H1 (cell line): ENCODE results near the gene UFSP1. TPM values are rescaled to one million over a fixed set of nuclear protein-coding genes. Genes with fewer than 3 reads are reported as not detected.

ENCODE experiments used
- CTCF ChIA-PET: fragments of 300-600 bp; sonication (Branson Sonifier 250); formaldehyde crosslinking; loops from one replicate; lab custom pipeline; 2021; ENCODE audit not compliant: partially characterized antibody; lab: Charles Lee
- POLR2A ChIA-PET: fragments of 300-600 bp; sonication (Branson Sonifier 250); formaldehyde crosslinking; loops from one replicate; lab custom pipeline; 2021; ENCODE audit warnings: inconsistent platforms; ENCODE audit not compliant: partially characterized antibody; lab: Charles Lee
- DNase-seq, 2 experiments: peaks; one replicate each; pipeline versions ENCODE4 v3.0.0 to v3.0.0-alpha.2; 2010 to 2022; ENCODE audit warnings: low spot score in 2 of 2, low read depth in 1 of 2, mixed read lengths in 1 of 2
- FAIRE-seq: peaks from 2 replicates; lab custom pipeline; 2011; peaks lifted over from hg19 to GRCh38; lab: Jason Lieb, UNC
- H2AFZ ChIP-seq: 2 replicates; pipeline ENCODE4 v1.8.1; 2012; ENCODE audit warnings: low read length, inconsistent platforms
- H2AK5ac ChIP-seq: 2 replicates; pipeline ENCODE4 v1.6.1; 2013; ENCODE audit warnings: low read depth, low read length
- H2BK120ac ChIP-seq: replicated peaks from 2 replicates; pipeline ENCODE3; 2013; ENCODE audit warnings: low read depth, low read length, inconsistent platforms
- H2BK12ac ChIP-seq: 2 replicates; pipeline ENCODE4 v1.6.1; 2013; ENCODE audit warnings: low read depth, low read length
- H2BK15ac ChIP-seq: 2 replicates; pipeline ENCODE4 v1.6.1; 2013; ENCODE audit warnings: low read length
- H2BK20ac ChIP-seq: 2 replicates; pipeline ENCODE4 v1.6.1; 2013; ENCODE audit warnings: low read length
- H2BK5ac ChIP-seq: 2 replicates; pipeline ENCODE4 v1.6.1; 2013; ENCODE audit warnings: low read depth, low read length
- H3K14ac ChIP-seq: 2 replicates; pipeline ENCODE4 v1.6.1; 2013; ENCODE audit warnings: inconsistent platforms; ENCODE audit not compliant: insufficient read length
- H3K18ac ChIP-seq: 2 replicates; pipeline ENCODE4 v1.6.1; 2013; ENCODE audit warnings: low read length; ENCODE audit errors: extremely low read depth
- H3K23ac ChIP-seq: 2 replicates; pipeline ENCODE4 v1.6.1; 2013; ENCODE audit warnings: inconsistent platforms; ENCODE audit not compliant: insufficient read length
- H3K23me2 ChIP-seq: 2 replicates; pipeline ENCODE4 v1.6.1; 2013; ENCODE audit warnings: low read depth, low read length
- H3K27ac ChIP-seq: 2 replicates; pipeline ENCODE4 v1.6.1; 2011; ENCODE audit warnings: low read depth, low read length, inconsistent platforms
- H3K27me3 ChIP-seq, 4 experiments: replicated peaks in 1 of 4; 1 replicate in 1 of 4; 2 replicates in 3 of 4; pipeline versions ENCODE4 v1.6.1 to v1.8.1; 2011 to 2013; ENCODE audit warnings: low read length in 3 of 4, mild to moderate bottlenecking in 3 of 4, inconsistent platforms in 2 of 4, mixed read lengths in 2 of 4, moderate library complexity in 1 of 4; ENCODE audit not compliant: control insufficient read depth in 3 of 4, insufficient read depth in 3 of 4; ENCODE audit errors: extremely low read depth in 1 of 4
- H3K36me3 ChIP-seq, 4 experiments: 2 replicates each; pipeline versions ENCODE4 v1.6.1 to v1.8.1; 2011 to 2013; ENCODE audit warnings: mild to moderate bottlenecking in 4 of 4, low read length in 3 of 4, moderate library complexity in 2 of 4, control low read depth in 1 of 4, inconsistent platforms in 1 of 4; ENCODE audit not compliant: insufficient read depth in 4 of 4, control insufficient read depth in 2 of 4
- H3K4ac ChIP-seq: replicated peaks from 2 replicates; pipeline ENCODE3; 2013; ENCODE audit warnings: low read length, low read depth, mixed read lengths, inconsistent platforms; ENCODE audit not compliant: insufficient read length
- H3K4me1 ChIP-seq, 4 experiments: replicated peaks in 1 of 4; 1 replicate in 1 of 4; 2 replicates in 3 of 4; pipeline versions ENCODE4 v1.6.1 to v1.8.1; 2011 to 2013; ENCODE audit warnings: low read length in 3 of 4, inconsistent platforms in 2 of 4, mixed read lengths in 1 of 4; ENCODE audit not compliant: insufficient read depth in 4 of 4, control insufficient read depth in 3 of 4
- H3K4me2 ChIP-seq, 2 experiments: 2 replicates each; pipeline versions ENCODE4 v1.6.1 to v1.8.1; 2011 to 2013; ENCODE audit warnings: low read depth in 2 of 2, low read length in 2 of 2, control low read depth in 1 of 2, inconsistent platforms in 1 of 2, mild to moderate bottlenecking in 1 of 2; ENCODE audit not compliant: insufficient read depth in 1 of 2
- H3K4me3 ChIP-seq, 4 experiments: fragments of 200-600, 300-600 bp in 1 of 4; sonication (generic), shearing (Covaris generic), sonication (Bioruptor Twin) in 1 of 4; 2 replicates each; pipeline versions ENCODE4 v1.5.1 to v1.8.1; 2011 to 2016; ENCODE audit warnings: low read length in 4 of 4, low read depth in 3 of 4, control low read depth in 2 of 4, inconsistent platforms in 2 of 4, mild to moderate bottlenecking in 2 of 4, mixed read lengths in 1 of 4, moderate library complexity in 1 of 4; ENCODE audit not compliant: insufficient read depth in 2 of 4; ENCODE audit errors: extremely low read depth in 1 of 4
- H3K56ac ChIP-seq: replicated peaks from 2 replicates; pipeline ENCODE3; 2013; ENCODE audit warnings: low read depth, mild to moderate bottlenecking, mixed read lengths, low read length, inconsistent platforms; ENCODE audit not compliant: insufficient read length
- H3K79me1 ChIP-seq: 2 replicates; pipeline ENCODE4 v1.6.1; 2013; ENCODE audit warnings: low read depth, low read length, control low read depth
- H3K79me2 ChIP-seq, 2 experiments: 2 replicates each; pipeline versions ENCODE4 v1.6.1 to v1.8.1; 2012 to 2013; ENCODE audit warnings: low read length in 2 of 2, mild to moderate bottlenecking in 2 of 2, inconsistent platforms in 1 of 2; ENCODE audit not compliant: insufficient read depth in 2 of 2, control insufficient read depth in 1 of 2
- H3K9ac ChIP-seq, 4 experiments: replicated peaks in 1 of 4; 1 replicate in 1 of 4; 2 replicates in 3 of 4; pipeline versions ENCODE4 v1.6.1 to v1.8.1; 2011 to 2013; ENCODE audit warnings: low read depth in 3 of 4, low read length in 3 of 4, control low read depth in 2 of 4, mild to moderate bottlenecking in 2 of 4, moderate library complexity in 2 of 4, inconsistent platforms in 1 of 4; ENCODE audit errors: extremely low read depth in 1 of 4
- H3K9me3 ChIP-seq, 2 experiments: 2 replicates each; pipeline versions ENCODE4 v1.6.1 to v1.8.1; 2012 to 2013; ENCODE audit warnings: mild to moderate bottlenecking in 2 of 2, moderate library complexity in 2 of 2, control low read depth in 1 of 2, inconsistent platforms in 1 of 2, low read depth in 1 of 2, low read length in 1 of 2, mixed read lengths in 1 of 2; ENCODE audit not compliant: insufficient read depth in 2 of 2
- H4K20me1 ChIP-seq, 2 experiments: replicated peaks in 1 of 2; 2 replicates each; pipeline versions ENCODE3 to v1.8.1; 2011 to 2013; ENCODE audit warnings: inconsistent platforms in 2 of 2, low read length in 2 of 2, mild to moderate bottlenecking in 1 of 2; ENCODE audit not compliant: insufficient read depth in 2 of 2, control insufficient read depth in 1 of 2
- H4K5ac ChIP-seq: 2 replicates; pipeline ENCODE4 v1.6.1; 2013; ENCODE audit warnings: low read length, low read depth, mixed read lengths, inconsistent platforms; ENCODE audit not compliant: insufficient read length
- H4K8ac ChIP-seq: 2 replicates; pipeline ENCODE4 v1.8.0; 2013; ENCODE audit warnings: mild to moderate bottlenecking, moderate library complexity, low read length, inconsistent platforms; ENCODE audit not compliant: insufficient read depth; ENCODE audit errors: extremely low read depth
- H4K91ac ChIP-seq: replicated peaks from 2 replicates; pipeline ENCODE3; 2013; ENCODE audit warnings: low read length, mixed read lengths, inconsistent platforms; ENCODE audit not compliant: insufficient read length
- ATF2 ChIP-seq: IDR thresholded peaks from 2 replicates; pipeline ENCODE4 v1.6.1; 2012; ENCODE audit warnings: low read length, inconsistent platforms
- CHD1 ChIP-seq: IDR thresholded peaks from 2 replicates; pipeline ENCODE4 v1.6.1; 2012; ENCODE audit warnings: low read depth, low read length, improper control_type of control experiment
- FOSL1 ChIP-seq: IDR thresholded peaks from 2 replicates; pipeline ENCODE4 v1.6.1; 2011; ENCODE audit warnings: mild to moderate bottlenecking, low read depth, low read length, moderate library complexity; ENCODE audit not compliant: insufficient read depth
- HDAC6 ChIP-seq: IDR thresholded peaks from one replicate; pipeline ENCODE4 v1.7.1; 2012; ENCODE audit warnings: low read depth, mild to moderate bottlenecking, inconsistent platforms, low read length, moderate library complexity
- JUND ChIP-seq: IDR thresholded peaks from 2 replicates; pipeline ENCODE4 v1.6.1; 2011; ENCODE audit warnings: mild to moderate bottlenecking, improper control_type of control experiment, low read length
- MAX ChIP-seq: IDR thresholded peaks from 2 replicates; pipeline ENCODE4 v1.6.1; 2012; ENCODE audit warnings: inconsistent platforms
- NRF1 ChIP-seq: IDR thresholded peaks from 2 replicates; pipeline ENCODE4 v1.6.1; 2011; ENCODE audit warnings: mild to moderate bottlenecking, low read depth, low read length, improper control_type of control experiment
- POLR2A ChIP-seq, 2 experiments: IDR thresholded peaks; 1 replicate in 1 of 2; 2 replicates in 1 of 2; pipeline ENCODE4 v1.6.1; 2011; ENCODE audit warnings: low read depth in 2 of 2, low read length in 2 of 2, mild to moderate bottlenecking in 2 of 2; ENCODE audit errors: control extremely low read depth in 1 of 2
- SIRT6 ChIP-seq: IDR thresholded peaks from one replicate; pipeline ENCODE4 v1.7.1; 2012; ENCODE audit warnings: low read length, inconsistent platforms
- SP1 ChIP-seq: IDR thresholded peaks from 2 replicates; pipeline ENCODE4 v1.6.1; 2011; ENCODE audit warnings: low read depth, low read length
- SP4 ChIP-seq: IDR thresholded peaks from 2 replicates; pipeline ENCODE4 v1.6.1; 2012; ENCODE audit warnings: low read length, inconsistent platforms
- USF2 ChIP-seq: IDR thresholded peaks from 2 replicates; pipeline ENCODE4 v1.6.1; 2011; ENCODE audit warnings: low read length, improper control_type of control experiment
- WGBS, 2 experiments: shearing (Covaris generic) in 1 of 2; methylation state at CpG; one replicate each; pipeline versions ENCODE4 v1.1.6 to v1.1.7; 2013 to 2015; ENCODE audit warnings: low lambda C conversion rate in 2 of 2, mixed read lengths in 2 of 2, inconsistent platforms in 1 of 2, low coverage in 1 of 2, missing lambda C conversion rate in 1 of 2; ENCODE audit not compliant: insufficient replicate concordance in 2 of 2, insufficient coverage in 1 of 2, insufficient read length in 1 of 2; ENCODE audit errors: extremely low coverage in 1 of 2, missing lambda C conversion rate in 1 of 2; 5-methylcytosine and 5-hydroxymethylcytosine counted together
- polyA plus RNA-seq, 7 experiments: library from polyadenylated mRNA; depleted of rRNA in 3 of 7; stranded (reverse) in 5 of 7; unstranded in 2 of 7; fragments of >200 nt in 5 of 7; fragments of 200-250 nt in 2 of 7; gene quantifications; 1 replicate in 5 of 7; 2 replicates in 1 of 7; 4 replicates in 1 of 7; pipeline versions ENCODE4 v1.2.1 to v1.2.3, GENCODE V29; 2011 to 2013; ENCODE audit warnings: missing spikeins in 2 of 7, mixed read lengths in 2 of 7
- total RNA-seq: library from RNA; stranded (reverse); fragmentation: NEBNext Ultra II Directional; extraction: Animal tissue kit (Norgen Biotek cat#: 25700); gene quantifications from 2 replicates; pipeline ENCODE4 v1.2.1, GENCODE V29; 2021

UFSP1 gene
- total and polyA plus RNA-seq, 2 of the 8 experiments (the other 6 are each of a cell fraction or from before 2014, with no cell fraction given): 1.6 to 4.3 TPM

- Histone ChIP-seq H2BK20ac (no peak overlapping the region), H2BK15ac (no peak overlapping the region), H2BK5ac (no peak overlapping the region), H3K4me3 (no peak overlapping the region), H3K4me2 (no peak overlapping the region), H3K9ac (no peak overlapping the region; a peak in 1 of 7 replicates), H3K4ac (no peak overlapping the region), H3K14ac (no peak overlapping the region), H3K18ac (no peak overlapping the region), H2BK12ac (no peak overlapping the region), H3K4me1 (peaks cover 0 to 9% (median 1%) of the 10 kb centered on the region in 4 experiments; a peak in 3 of 7 replicates), H3K27me3 (no peaks in the 10 kb centered on the region; a peak in 1 of 7 replicates), H4K5ac (no peak overlapping the region), H4K20me1 (peaks cover 17 to 20% of the 10 kb centered on the region in 2 experiments), H4K8ac (no peak overlapping the region), H3K23me2 (peaks cover 8% of the 10 kb centered on the region), H2BK120ac (no peak overlapping the region), H2AFZ (no peak overlapping the region), H3K79me1 (peaks cover 8% of the 10 kb centered on the region; the same call in 1 of the 2 replicates), H3K23ac (no peak overlapping the region), H3K27ac (no peak overlapping the region), H3K79me2 (peaks cover 31 to 68% of the 10 kb centered on the region in 2 experiments), H2AK5ac (no peak overlapping the region), H4K91ac (no peak overlapping the region), H3K56ac (no peak overlapping the region), H3K36me3 (peaks cover 21 to 57% (median 30%) of the 10 kb centered on the region in 4 experiments), H3K9me3 (no peaks in the 10 kb centered on the region)
- POLR2A ChIA-PET: interaction anchor here (0.7 to 15.1 kb wide), 4 partner anchors 9 to 26 kb away, joined by 3 to 313 read pairs (median 10); partner anchors contain the start of genes SLC12A9, TRIP6 and UFSP1
- 82% methylated on average over 7 of the region's 7 CpGs; no CpG with 5 or more reads in 1 of the 2 experiments for WGBS, 2 experiments
- DNase-seq (no peak), FAIRE-seq (no peak)
- CTCF ChIA-PET: interaction anchor here (0.6 to 1.5 kb wide), 4 partner anchors 8 to 77 kb away, joined by 3 to 5 read pairs (median 4); no protein-coding TSS in a partner anchor
- TF ChIP-seq SP4: no peak
- no peak for TF ChIP-seq HDAC6
- TF ChIP-seq CHD1: no peak
- no peak for TF ChIP-seq ATF2
- no peak for TF ChIP-seq USF2
- TF ChIP-seq SIRT6: no peak
- TF ChIP-seq MAX: no peak
- TF ChIP-seq NRF1: no peak
- TF ChIP-seq JUND: no peak
- TF ChIP-seq SP1: no peak
- TF ChIP-seq POLR2A (IDR thresholded peaks at IDR 0.05; ENCODE audit: control extremely low read depth in 1 of 2, low read depth in 2 of 2, low read length in 2 of 2): no peak
- no peak for TF ChIP-seq FOSL1
Observed at GRCh38 chr7:100878013-100878412, 11.5 kb downstream of the UFSP1 start.
